Stomach (tissue), 4 donors: ENCODE data around the gene ARF1.

Experiments
- CTCF ChIP-seq, 7 experiments: fragments of 450-650 bp in 4 of 7; fragments of 200-600 bp in 3 of 7; sonication (generic) in 3 of 7; IDR thresholded peaks; one replicate each; pipeline ENCODE4 v1.5.1; 2016 to 2019; ENCODE audit warnings: antibody characterized with exemption in 7 of 7, control low read depth in 2 of 7, mild to moderate bottlenecking in 1 of 7
- POLR2AphosphoS5 ChIP-seq, 3 donors: sonication (generic); formaldehyde crosslinking; IDR thresholded peaks; one replicate each; pipeline ENCODE4 v1.6.1; 2016; ENCODE audit warnings: antibody characterized with exemption in 3 of 3

- TF ChIP-seq CTCF (IDR thresholded peaks at IDR 0.05) = no peak
- TF ChIP-seq POLR2AphosphoS5 (IDR thresholded peaks at IDR 0.05) = no peak
Measured at GRCh38 chr1:228112617-228113016, 30.1 kb downstream of the ARF1 start.
